ENCODE results near the gene FBLN2. TPM values are rescaled to one million over a fixed set of nuclear protein-coding genes. Genes with fewer than 3 reads are reported as not detected.

The FBLN2 gene
- polyA plus RNA-seq, 1 donor: 34.2 TPM

DNA sequence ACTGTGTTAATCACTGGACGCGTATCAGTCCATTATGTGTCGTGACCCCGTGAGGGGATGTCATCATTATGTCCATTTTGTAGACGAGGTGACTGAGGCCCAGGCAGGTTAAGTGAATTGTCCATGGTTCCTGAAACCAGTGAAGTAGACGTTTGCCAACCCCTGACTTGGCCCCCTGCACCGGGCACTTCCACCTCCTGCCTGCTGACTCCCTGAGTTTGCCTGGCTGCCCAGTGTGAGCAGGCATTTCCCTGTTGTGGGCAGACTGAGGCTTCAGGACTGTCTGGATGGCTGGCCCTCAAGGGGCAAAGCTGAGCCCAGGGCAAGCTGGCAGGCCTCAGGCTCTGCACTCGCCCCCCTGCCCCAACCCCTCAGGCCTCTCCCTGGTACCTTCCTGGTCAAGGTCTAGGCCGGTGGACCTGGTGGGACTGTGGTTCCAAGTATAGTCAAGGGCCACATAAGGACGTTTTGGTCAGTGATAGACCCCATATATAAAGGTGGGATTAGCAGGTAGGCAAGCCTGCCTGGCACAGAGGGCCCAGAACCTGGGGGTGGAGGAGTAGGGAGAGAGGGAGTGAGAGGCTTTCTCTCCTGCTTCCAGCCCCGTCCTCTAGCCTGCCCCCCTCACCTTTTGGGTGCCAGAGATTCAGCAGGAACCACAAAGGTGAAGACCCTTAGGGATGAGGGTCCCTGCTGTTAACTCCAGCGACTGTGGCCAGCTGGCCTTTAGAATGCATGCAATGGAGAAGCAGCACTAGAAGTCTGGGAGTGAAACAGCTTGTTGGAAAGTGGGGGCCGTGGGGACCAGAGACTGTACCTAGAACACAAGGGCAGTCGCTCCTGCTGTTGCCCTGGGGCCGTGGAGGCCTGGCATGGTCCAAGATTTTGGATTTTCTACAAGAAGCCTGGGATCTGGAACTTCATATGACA lies 34.6 kb downstream of the FBLN2 start:
- DNase-seq: no peak

DNA sequence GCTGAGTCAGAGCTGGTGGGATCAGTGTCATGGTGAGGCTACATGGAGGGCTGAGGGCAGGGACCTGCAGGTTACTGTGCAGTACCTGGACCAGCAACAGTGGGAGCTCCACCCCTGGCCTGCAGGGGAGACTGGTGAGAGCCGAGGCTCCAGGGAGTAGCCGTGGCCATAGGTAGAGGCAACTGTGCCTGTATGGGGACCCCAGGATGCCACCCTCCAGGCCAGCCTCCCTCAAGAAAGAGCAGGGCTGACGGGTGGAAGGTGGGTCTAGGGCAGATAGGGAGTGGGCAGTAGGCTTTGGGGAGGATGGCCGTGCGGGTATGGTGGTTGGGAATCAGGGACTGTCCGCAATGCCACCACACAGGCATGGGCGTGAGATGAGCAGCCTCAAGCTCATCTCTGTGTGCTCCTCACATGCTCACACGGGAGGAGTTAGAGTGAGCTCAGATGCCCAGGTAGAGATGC lies 35.5 kb downstream of the FBLN2 start:
- no peak for DNase-seq

DNA sequence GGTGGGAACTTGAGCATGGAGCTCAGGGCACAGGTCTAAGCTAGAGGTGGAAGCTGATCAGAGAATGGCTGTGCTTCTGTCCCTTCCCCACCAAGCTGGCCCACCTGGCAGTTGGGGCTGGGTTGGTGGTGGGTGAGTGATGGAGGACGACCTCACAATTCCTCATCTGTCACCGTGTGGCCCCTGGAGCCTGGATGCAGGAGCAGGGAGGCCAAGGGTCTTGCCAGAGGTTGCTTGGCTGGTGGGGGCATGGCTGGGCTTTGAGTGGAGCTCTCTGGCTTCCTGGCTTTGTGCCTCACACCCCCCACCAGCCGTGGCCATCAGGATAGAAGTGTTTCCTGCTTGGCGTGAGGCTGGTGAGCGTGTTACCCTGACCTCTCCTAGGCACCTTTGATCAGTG lies 36.0 kb downstream of the FBLN2 start:
- DNase-seq: no peak

DNA sequence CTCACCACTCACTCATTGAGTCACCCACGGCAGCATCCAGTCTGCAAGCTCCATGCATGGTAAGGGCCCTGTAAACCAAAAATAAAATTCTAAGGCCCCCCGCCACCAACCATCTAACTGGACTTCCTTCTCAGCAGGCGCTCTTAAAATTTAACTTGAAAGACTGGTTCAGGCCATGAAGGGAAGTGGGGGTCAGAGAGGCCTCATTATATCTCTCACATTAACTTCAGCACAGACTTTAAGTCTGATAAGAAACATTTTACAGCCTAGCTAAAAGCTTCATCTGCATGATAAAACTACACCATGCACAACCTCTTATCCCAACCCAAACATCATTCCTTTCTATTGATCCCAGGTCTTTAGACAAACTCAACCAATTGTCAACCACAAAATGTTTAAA lies 38.5 kb downstream of the FBLN2 start:
- DNase-seq: no peak

DNA sequence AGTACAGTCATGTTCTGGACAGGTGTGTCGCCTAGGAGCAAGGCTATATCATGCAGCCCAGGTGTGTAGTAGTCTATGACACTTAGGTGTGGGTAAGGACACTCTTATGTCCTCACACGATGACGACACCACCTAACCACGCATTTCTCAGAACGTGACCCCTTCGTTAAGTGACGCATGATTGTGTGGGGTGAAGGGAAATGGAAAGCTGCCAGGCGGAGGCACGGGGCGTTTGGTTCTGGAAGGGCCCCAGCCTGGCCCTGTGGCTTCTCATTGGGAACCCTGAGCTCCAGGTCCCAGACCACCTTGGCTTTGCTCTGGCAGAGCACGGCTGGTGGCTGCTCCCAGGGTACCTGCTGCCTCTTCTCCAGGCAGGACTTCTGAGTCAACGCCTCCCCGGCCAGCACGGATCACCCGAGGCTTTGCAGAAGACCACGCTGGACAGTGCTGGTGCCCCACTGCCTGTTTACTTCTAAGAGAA lies 39.3 kb downstream of the FBLN2 start:
- no peak for DNase-seq

DNA sequence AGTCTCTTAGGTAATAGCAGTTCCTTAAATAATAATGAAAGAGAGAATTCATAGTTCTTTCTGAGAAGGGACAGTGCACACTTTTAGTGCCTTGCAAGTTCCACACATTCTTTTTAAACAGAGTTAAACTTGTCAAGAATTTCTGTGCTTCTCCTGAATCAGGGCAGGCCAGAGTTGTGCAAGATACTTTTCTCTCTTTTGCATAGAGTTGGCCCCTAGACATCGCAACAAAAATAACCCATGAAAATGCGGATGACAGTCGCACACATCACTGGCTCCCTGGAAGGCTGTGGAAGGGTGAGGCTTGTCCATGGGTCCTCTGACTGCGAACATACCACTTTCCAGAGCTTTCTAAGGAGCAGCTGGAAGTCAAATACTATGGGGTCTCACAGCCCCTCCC lies 40.1 kb downstream of the FBLN2 start:
- no peak for DNase-seq

DNA sequence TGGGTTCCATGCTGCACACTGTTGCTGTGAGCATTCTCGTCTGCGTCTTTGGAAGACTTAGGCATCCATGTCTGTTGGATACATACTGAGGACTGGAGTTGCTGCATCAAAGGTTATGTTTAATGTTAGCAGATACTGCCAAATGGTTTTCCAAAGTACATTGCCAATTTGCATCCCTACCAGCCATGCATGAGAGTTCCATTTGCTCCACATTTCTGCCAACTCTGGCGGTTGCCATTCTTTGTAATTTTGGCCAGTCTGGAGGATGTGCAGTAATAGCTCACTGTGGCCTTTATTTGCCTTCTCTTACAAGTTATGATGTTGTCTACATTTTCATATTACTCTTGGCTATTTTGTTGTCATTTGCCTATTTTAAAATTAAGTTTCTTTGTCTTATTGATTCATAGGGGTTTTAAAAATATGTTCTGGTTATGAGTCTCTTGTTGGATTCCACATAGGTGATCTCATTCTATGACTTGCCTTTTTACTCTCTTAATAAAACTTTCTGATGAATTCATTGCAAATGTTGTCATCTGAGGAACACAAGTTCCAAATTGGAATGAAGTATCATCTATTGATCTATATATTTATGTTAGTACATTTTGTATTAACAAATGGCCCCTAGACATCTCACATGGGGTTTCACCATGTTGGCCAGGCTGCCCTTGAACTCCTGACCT lies 42.1 kb downstream of the FBLN2 start:
- no peak for DNase-seq

DNA sequence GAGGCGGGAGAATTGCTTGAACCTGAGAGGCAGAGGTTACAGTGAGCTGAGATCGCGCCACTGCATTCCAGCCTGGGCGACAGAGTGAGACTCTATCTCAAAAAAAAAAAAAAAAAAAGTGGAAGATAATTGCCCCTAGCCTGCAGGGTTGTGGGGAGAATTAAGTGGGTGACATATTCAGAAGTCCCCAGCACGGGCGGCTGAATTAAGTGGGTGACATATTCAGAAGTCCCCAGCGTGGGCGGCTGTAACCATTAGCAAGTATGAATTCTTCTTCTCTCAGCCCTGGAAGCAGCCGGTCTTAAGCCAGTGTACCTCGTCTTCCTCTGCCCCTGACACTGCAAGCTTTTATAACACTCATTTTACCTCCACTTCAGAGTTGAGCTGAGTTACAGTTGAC lies 44.7 kb downstream of the FBLN2 start:
- DNase-seq: no peak

DNA sequence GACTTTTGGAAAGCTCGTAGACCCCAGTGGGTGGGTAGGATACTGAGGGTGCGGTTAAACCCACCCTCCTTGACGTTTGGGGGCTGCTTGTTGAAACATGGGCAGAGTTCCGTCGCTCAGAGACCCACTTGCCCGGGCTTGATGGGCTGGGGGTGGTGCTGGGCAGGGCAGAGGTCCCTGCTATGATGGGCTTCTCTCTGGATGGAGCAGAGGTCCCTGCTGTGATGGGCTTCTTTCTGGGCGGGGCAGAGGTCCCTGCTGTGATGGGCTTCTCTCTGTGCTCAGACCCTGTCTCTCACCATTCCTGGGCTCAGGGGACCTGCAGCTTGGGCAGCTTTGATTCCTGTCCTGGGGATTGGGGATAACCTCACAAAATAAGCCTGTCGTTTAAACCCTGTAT lies 45.2 kb downstream of the FBLN2 start:
- no peak for DNase-seq

DNA sequence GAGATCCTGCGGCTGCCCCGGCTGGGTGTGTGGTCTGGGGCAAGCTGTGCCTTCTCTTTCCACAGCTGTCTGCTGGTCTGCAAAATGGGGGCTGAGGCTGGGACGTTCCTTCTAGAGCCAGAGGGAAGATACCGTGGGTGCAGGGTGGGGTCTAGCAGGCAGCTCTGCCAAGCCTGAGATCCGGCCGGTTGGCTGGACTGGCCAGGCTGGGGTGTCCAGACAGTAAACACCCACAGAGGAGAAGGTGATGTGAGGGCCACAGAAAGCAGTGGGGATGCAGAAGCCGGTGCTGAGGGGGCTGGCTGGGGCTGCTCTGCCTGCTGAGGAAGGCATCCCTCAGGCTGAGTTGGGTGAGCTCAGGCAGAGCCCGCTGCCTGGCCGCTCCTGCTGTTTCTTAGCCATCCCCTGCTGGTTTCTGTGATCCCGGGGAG lies 46.1 kb downstream of the FBLN2 start:
- no peak for DNase-seq

DNA sequence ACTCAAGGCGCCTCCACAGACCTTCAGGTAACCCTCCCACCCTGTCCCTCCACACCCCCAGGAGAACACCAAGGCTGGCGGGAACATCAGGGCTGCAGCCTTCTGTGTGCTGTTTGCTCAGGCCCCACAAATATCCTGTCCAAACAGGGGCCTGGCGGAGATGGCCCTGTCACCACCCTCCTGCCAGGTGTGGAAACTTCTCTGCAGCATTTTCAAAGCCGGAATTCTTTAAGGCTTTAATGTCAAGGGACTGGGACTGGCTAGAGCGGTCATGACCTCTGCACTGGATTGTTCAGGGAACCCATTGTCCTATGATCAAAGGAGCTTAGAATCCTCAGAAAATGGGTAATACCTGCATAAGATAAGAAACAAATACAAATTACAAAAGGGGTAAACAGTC lies 46.6 kb downstream of the FBLN2 start:
- no peak for DNase-seq

DNA sequence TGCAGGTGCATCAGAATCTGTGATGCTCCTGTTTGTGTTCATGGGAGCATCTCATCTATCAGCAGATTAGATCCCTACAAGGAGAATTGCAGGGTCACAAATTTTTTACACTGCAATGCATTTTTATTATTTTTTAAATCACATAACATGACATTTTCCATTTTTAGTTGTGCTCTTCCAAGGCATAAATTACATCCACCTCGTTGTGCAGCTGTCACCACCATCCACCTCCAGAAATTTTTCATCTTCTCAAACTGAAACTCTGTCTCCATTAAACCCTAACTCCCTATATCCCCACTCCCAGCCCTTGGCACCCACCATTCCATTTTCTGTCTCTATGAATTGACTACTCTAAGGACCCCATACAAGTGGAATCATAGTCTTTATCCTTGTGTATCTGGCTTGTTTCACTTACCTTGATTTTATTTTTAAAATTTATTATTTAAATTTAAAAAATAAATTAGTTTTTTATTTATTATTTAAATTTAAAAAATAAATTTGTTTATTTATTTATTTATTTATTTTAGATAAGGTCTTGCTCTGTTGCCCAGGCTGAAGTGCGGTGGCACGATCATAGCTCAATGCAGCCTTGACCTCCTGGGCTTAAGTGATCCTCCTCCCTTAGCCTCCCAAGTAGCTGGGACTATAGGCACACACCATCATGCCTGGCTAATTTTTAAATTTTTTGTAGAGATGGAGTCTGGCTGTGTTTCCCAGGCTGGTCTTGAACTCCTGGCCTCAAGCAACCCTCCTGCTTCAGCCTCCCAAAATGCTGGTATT lies 47.7 kb downstream of the FBLN2 start:
- no peak for DNase-seq

DNA sequence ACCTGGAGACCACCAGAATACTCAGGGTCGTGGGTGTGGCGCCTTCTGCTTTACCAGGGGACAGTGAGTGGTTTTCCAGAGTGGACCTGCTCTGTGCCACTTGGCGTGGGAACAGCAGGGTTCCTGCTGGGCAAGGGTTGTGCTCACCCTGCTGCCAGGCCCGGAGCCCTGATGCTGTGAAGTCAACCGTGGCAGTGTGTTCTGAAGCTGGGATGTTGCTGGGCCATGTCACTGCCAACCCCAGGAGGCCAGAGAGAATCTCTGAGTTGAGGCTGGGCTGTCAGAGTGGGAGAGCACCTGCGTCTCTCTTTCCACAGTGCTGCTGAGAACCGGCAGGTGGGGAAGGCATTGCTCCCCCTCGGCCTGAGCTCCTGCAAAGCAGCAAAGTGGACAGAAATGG lies 48.7 kb downstream of the FBLN2 start:
- no peak for DNase-seq

DNA sequence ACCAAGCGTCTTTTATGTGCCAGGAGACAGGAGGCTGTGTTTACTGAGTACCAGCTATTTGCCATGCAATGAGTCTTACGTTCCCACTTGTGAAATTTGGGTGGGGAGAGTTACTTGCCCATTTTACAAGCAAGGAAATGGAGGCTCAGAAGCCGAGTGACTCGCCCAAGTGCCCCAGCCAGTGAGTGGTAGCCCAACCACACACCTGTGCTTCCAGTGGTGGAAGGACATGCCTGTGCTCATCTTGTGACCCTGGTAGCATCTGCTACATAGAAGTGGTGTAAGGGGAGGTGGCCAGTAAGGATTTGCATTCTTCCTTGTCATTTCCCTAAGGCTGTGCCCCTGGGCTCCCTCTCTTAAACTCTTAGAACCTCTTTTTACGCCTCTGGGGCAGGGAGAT lies 49.3 kb downstream of the FBLN2 start:
- no peak for DNase-seq

DNA sequence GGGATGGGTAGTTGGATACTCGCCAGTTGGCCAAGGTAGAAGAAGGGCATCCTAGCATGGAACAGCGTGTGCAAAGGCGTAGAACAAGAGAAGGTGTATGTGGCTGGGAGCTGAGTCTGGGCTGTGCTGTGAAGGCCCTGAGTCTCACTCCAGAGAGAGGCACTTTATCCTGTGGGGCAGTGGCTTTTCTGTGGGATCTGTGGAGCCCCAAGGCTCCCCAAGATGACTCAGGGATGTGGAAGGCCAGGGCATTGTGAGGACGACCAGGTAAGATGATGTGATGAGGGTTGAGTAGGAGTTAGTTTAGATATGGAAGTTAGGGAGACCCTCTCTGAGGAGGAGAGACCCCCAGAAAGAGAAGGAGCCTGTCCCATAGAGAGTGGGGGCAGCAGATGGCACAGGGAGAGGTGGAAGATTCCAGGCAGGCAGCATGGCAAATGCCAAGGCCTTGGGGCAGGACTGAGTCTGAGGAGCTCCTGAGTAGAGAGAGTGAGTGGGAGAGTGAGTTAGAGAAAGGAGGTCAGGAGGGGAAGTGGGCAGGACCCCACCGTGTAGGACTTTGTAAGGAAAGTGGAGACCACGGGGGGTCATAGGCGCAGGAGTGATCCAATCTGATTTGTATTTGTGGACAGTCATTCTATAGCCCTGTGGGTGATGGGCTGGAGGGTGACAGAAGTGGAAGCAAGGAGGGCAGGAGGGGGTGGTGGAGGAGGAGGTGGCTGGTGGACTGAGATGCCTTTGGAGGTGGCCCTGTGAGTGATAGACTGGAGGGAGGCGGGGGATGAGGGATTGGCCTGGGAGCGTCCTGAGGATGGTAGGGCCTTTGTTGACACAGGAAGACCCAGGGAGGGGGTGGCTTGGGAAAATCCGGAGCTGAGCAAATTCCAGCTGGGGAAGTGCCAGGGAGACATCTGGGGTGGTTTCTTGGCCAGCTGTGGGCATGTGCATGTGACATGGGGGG lies 50.3 kb downstream of the FBLN2 start:
- DNase-seq: no peak

DNA sequence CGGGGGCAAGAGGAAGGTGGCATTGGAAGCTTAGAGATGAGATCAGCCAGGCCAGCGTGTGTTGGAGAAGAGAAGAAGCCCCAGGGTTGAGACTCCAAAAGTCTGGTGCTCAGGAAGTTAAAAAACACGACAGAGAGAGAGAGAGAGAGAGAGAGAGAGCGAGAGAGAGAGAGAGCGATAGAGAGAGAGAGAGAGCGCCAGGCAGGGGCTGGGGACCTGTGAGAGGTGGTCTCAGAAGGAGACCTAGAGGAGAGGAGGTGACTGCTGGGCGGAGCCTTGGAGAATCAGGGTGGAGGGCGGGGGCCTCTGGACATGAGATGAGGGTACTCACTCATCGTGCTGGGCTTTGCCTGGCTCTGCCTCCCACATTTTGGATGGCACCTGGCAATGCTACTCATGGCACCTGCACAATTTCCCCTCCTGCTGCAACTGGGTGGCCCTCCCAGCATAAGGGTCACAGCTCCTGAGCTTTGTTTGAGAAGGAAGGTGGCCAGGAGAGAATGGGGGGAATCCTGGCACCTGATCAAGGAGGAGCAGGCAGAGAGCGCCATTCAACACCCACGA lies 51.0 kb downstream of the FBLN2 start:
- DNase-seq: no peak

DNA sequence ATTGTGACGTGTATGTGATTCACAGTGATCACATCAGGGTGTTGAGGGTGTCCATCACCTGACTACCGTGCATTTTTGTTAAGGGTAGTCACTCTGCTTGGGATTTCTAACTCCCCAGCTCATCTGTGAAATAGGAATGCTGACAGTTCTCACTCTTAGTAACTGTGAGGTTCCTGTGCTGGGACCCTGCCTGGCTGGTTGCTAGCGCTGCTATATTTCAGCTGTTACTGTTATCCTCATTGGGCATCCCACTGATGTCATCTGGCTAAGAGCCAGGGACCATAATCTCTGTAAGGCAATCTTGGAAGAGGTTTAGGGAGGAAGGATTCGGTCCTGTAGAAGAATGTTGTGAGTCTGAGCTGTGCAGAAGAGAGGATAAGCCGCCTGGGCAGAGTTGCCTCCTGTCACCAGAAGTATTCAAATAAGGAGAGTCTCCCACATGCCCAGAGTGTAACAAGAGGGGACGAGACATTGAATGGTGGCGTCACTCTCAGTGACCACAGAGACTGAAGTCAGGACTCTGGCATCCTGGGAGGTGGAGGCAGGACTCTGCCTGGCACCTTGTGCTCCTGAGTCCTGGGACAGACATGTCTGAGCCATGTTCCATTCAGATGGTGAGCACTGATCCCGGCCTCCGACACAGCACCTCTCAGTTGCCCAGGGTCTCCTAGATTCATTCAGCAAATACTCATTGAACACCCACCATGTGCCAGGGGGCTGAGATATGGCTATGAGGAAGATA lies 52.2 kb downstream of the FBLN2 start:
- peak; percentile 51 for DNase-seq

DNA sequence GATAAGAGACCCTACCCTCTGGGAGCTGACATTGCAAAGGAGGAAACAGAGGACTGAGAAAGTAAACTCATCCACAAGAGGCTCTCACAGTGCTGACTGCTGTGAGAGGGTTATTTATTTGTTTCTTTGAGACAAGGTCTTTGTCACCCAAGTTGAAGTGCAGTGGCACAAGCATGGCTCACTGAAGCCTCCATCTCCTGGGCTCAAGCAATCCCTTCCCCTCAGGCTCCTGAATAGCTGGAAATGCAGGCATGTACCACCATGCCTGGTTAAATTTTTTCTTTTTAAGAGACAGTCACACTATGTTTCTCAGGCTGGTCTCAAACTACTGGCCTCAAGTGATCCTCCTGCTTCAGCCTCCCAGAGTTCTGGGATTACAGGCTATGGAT lies 52.8 kb downstream of the FBLN2 start:
- no peak for DNase-seq

DNA sequence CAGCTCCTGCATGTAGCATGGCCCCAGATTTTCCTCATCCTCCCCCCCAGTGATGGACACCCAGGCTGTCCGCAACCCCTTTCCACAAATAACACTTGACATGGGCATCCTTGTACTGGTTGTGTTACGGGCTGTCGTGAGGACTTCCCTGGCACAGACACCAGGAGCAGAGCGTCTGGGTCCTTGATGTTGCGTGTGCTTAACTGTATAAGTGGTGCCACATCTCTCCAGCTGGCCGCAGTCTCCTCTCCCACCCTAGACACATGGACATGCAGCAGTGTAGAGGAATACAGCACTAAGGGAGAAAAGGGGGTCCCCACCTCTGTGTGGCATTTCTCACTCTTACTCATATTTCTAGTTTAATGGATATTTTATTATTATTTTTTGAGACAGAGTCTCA lies 56.6 kb downstream of the FBLN2 start:
- DNase-seq: no peak

DNA sequence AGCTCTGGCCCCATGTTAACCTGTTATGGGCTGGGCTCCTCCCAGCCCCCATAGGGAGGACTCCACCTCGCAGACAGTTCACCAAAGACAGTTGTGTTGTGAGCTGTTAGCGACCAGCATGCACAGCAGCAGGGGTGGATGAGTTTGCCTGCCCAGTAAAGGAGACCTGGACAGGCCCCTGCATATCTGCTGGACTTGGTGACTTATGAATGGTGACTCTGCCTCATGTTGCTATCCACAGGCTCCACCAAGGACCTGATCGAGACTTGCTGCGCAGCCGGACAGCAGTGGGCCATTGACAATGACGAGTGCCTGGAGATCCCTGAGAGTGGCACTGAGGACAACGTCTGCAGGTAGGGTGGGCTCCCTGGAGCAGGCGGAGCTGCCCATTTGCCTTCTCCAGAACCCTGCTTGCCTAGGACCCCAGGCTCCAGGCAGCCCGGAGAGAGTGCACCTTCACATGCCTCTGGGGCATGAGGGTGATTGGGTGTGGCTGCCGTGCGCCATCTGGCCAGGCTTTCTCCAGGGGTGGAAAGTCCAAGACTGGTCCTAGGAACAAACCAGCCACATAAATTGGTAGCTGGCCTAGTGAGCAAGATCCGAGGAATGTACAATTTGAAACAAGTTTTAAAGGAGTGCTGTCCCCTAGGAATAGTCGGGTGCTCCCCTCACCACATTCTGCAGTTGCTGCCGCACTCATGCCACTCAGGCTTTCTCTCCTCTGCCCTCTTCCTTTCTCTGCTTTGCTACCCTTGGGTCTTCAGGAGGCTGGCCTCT lies 59.1 kb downstream of the FBLN2 start:
- DNase-seq: no peak
